Chondrocyte (in vitro differentiated cells): ENCODE results near the gene PIGT. TPM values are rescaled to one million over a fixed set of nuclear protein-coding genes. Genes with fewer than 3 reads are reported as not detected.

Experiments
- DNase-seq: peaks from one replicate; pipeline ENCODE4 v3.0.0; 2021; ENCODE audit warnings: mixed read lengths, low spot score
- H3K27ac Mint-ChIP-seq: one replicate; pipeline ENCODE4 v1.8.0; 2021; ENCODE audit warnings: mild to moderate bottlenecking, moderate library complexity, mixed read lengths; ENCODE audit not compliant: unreplicated experiment
- H3K27me3 Mint-ChIP-seq: 2 replicates; pipeline ENCODE4 v1.8.0; 2021; ENCODE audit warnings: low read depth, mixed read lengths
- H3K36me3 Mint-ChIP-seq: 2 replicates; pipeline ENCODE4 v1.8.0; 2021; ENCODE audit warnings: low read depth, mixed read lengths
- H3K4me1 Mint-ChIP-seq: 2 replicates; pipeline ENCODE4 v1.8.0; 2021; ENCODE audit warnings: low read depth, mild to moderate bottlenecking, mixed read lengths
- H3K4me3 Mint-ChIP-seq: one replicate; pipeline ENCODE4 v1.8.0; 2021; ENCODE audit warnings: mild to moderate bottlenecking, moderate library complexity, mixed read lengths; ENCODE audit not compliant: unreplicated experiment
- H3K9me3 Mint-ChIP-seq: 2 replicates; pipeline ENCODE4 v1.8.0; 2021; ENCODE audit warnings: low read depth, mixed read lengths
- CTCF ChIP-seq: fragments of 200-600 bp; sonication (generic); IDR thresholded peaks from 2 replicates; pipeline ENCODE4 v1.5.0; 2021; ENCODE audit warnings: antibody characterized with exemption, mild to moderate bottlenecking, moderate library complexity
- total RNA-seq: library from RNA; stranded (reverse); gene quantifications from 3 replicates; pipeline ENCODE4 v1.2.1, GENCODE V29; 2021

The PIGT gene
- total RNA-seq, 1 donor from 2014 or later: 105 TPM

- TF ChIP-seq CTCF: no peak
- no peak for DNase-seq
- Mint-ChIP-seq H3K4me3 (no peak overlapping the region), H3K27me3 (no peaks in the 10 kb centered on the region), H3K27ac (no peak overlapping the region), H3K4me1 (peaks cover 31% of the 10 kb centered on the region), H3K9me3 (no peaks in the 10 kb centered on the region), H3K36me3 (peaks cover 18% of the 10 kb centered on the region)
Observed at GRCh38 chr20:45412653-45413052, 3.3 kb upstream of the PIGT start.

- Mint-ChIP-seq H3K27me3 (no peaks in the 10 kb centered on the region), H3K9me3 (no peaks in the 10 kb centered on the region), H3K27ac (no peak overlapping the region), H3K36me3 (peaks cover 17% of the 10 kb centered on the region), H3K4me3 (no peak overlapping the region), H3K4me1 (peaks cover 27% of the 10 kb centered on the region)
- no peak for DNase-seq
- TF ChIP-seq CTCF: no peak
Observed at GRCh38 chr20:45413479-45413878, 2.5 kb upstream of the PIGT start.

GRCh38 chr20:45416917-45417316 is 976 bp downstream of the PIGT start:
- Mint-ChIP-seq H3K9me3 (no peaks in the 10 kb centered on the region), H3K27ac (no peak overlapping the region), H3K4me3 (peak overlapping the region; percentile 95), H3K27me3 (no peaks in the 10 kb centered on the region), H3K36me3 (peaks cover 11% of the 10 kb centered on the region), H3K4me1 (peaks cover 28% of the 10 kb centered on the region)
- no peak for DNase-seq
- no peak for TF ChIP-seq CTCF

GRCh38 chr20:45419188-45420091 is 3.5 kb downstream of the PIGT start:
- no peak for DNase-seq
- H3K27ac Mint-ChIP-seq: peak overlapping the region; percentile 54
- H3K4me3 Mint-ChIP-seq: no peak overlapping the region

GRCh38 chr20:45420125-45420524 is 4.2 kb downstream of the PIGT start:
- Mint-ChIP-seq H3K36me3 (peaks cover 26% of the 10 kb centered on the region), H3K4me1 (peaks cover 27% of the 10 kb centered on the region), H3K27ac (no peak overlapping the region), H3K9me3 (no peaks in the 10 kb centered on the region), H3K4me3 (no peak overlapping the region), H3K27me3 (no peaks in the 10 kb centered on the region)
- TF ChIP-seq CTCF: no peak
- no peak for DNase-seq

More at GRCh38 chr20:45419188-45420091, 3.5 kb downstream of the PIGT start:
- no peak for TF ChIP-seq CTCF
- H3K4me1 Mint-ChIP-seq: peaks cover 28% of the 10 kb centered on the region
- peaks cover 23% of the 10 kb centered on the region for H3K36me3 Mint-ChIP-seq
- H3K27me3 Mint-ChIP-seq: no peaks in the 10 kb centered on the region
- no peaks in the 10 kb centered on the region for H3K9me3 Mint-ChIP-seq
